ENCODE results near the gene MTA1. TPM values are rescaled to one million over a fixed set of nuclear protein-coding genes. Genes with fewer than 3 reads are reported as not detected.

The MTA1 gene
- total RNA-seq, 3 donors from 2014 or later (not counting 1 experiment from before 2014, with no cell fraction given) = 104 to 125 (median 112) TPM

DNA sequence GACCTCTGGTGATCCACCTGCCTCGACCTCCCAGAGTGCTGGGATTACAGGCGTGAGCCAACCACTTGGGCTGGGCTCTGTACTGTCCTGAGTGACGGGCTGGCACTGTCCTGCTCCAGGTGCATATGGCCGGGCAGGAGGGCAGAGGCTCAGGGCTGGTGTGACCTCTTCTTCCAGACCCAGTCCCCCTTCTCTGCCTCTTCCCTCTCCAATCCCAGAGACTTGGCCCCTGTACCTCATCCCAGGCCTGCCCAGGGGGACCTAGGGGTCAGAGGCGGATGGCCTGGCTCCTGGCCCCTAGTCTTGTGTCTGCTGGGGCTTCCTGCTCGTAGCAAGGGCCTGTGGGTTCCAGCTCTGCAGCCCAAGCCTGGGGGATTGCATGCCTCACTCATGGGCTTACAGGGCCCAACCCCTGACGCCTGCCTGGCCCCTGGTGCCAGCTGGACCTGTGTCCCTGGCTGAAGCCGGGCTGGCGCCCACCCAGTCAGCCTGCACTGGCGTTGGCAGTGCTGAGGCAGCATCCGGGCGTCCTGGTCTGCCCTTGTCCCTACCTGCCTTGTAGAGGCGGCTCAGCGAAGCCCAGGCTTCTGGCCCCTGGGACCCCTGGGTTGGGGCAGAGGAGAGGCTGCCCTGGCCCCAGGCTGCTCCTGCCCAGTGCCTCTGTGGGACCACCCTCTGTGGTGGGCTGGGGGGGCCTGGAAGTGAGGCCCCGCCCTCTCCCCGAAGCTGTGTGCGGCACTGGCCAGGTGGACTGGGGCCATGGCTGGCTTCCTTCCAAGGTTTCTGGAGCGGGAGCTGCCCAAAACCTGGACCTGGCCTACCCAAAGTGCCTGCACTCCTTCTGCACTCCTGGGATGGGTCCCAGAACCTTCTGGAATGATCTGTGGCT, 75.7 kb downstream of the MTA1 start:
- no peaks in the 10 kb centered on the region for H3K27me3 ChIP-seq (ENCODE audit: control insufficient read depth, insufficient read depth, low read length)
- H3K4me3 ChIP-seq (ENCODE audit: low read length) = no peak overlapping the region
- Mint-ChIP-seq H3K27ac (peak overlapping the region in 1 of 2 donors; percentile 41), H3K27me3 (ENCODE audit: low read depth in 2 of 2) (no peaks in the 10 kb centered on the region), H3K36me3 (no peaks in the 10 kb centered on the region), H3K9me3 (no peaks in the 10 kb centered on the region), H3K4me3 (no peak overlapping the region), H3K4me1 (peaks cover 6 to 12% of the 10 kb centered on the region in 2 donors)
- ATAC-seq (no peak), DNase-seq (no peak)
- H3K9me3 ChIP-seq (ENCODE audit: control insufficient read depth, insufficient read depth, low read length) = no peaks in the 10 kb centered on the region
- peaks cover 10% of the 10 kb centered on the region for H3K4me1 ChIP-seq (ENCODE audit: control insufficient read depth, insufficient read depth, low read length)
- TF ChIP-seq, protein P1, sequence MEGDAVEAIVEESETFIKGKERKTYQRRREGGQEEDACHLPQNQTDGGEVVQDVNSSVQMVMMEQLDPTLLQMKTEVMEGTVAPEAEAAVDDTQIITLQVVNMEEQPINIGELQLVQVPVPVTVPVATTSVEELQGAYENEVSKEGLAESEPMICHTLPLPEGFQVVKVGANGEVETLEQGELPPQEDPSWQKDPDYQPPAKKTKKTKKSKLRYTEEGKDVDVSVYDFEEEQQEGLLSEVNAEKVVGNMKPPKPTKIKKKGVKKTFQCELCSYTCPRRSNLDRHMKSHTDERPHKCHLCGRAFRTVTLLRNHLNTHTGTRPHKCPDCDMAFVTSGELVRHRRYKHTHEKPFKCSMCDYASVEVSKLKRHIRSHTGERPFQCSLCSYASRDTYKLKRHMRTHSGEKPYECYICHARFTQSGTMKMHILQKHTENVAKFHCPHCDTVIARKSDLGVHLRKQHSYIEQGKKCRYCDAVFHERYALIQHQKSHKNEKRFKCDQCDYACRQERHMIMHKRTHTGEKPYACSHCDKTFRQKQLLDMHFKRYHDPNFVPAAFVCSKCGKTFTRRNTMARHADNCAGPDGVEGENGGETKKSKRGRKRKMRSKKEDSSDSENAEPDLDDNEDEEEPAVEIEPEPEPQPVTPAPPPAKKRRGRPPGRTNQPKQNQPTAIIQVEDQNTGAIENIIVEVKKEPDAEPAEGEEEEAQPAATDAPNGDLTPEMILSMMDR (IDR thresholded peaks at IDR 0.05) = no peak
- peaks cover 3% of the 10 kb centered on the region for H3K36me3 ChIP-seq (ENCODE audit: control insufficient read depth, insufficient read depth, low read length)
- intact Hi-C loops (cut with micrococcal nuclease) = no loop called here
- H3K27ac ChIP-seq (ENCODE audit: low read length) = no peak overlapping the region
- WGBS (ENCODE audit: insufficient coverage) = 96% methylated on average over 18 of the region's 18 CpGs

DNA sequence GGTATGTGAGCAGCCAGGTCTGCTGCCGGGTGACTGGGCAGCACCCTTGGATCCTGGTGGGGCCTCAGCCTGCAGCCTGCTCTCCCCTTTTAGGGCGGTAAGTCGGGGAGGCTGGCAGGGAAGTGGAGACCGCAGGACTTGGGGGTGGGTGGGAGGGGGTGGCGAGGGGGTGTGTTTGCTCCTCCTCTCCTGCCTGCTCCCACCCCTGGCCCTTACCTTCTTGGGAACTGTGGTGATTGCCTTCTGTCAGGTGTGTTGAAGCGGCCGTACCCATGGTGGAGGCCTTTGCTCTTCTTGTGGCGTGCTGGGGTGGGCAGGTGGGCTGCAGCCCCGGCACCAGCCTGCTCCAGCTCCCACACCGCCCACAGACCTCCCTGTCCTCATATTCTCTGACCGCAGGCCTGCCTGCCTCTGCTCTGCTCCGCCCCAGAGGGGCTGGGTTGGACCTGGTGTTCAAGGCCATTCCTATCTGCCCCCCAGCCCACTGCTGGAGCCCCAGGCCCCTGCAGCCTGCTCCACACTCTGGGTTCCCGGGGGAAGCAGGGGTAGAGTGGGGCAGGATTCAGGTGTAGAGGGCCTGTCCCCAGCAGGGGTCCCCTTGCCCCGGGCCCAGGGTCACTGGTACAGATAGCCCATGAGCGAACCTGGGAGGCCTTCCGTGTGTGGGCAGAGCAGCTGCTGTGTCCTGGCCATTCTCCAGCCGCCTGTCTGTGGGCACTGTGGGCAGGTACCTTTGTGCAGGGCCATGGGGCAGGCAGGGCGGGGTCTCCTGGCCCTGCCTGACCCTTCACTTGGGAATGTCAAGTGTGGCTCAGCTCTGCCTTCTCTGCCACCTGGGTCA, 76.6 kb downstream of the MTA1 start:
- no peak overlapping the region for H3K4me3 ChIP-seq (ENCODE audit: low read length)
- DNase-seq (no peak), ATAC-seq (no peak)
- no peaks in the 10 kb centered on the region for H3K9me3 ChIP-seq (ENCODE audit: control insufficient read depth, insufficient read depth, low read length)
- H3K4me1 ChIP-seq (ENCODE audit: control insufficient read depth, insufficient read depth, low read length) = peaks cover 10% of the 10 kb centered on the region
- Mint-ChIP-seq H3K4me3 (no peak overlapping the region), H3K36me3 (no peaks in the 10 kb centered on the region), H3K27ac (peak overlapping the region in 1 of 2 donors; percentile 45), H3K27me3 (ENCODE audit: low read depth in 2 of 2) (no peaks in the 10 kb centered on the region), H3K9me3 (no peaks in the 10 kb centered on the region), H3K4me1 (peaks cover 6 to 9% of the 10 kb centered on the region in 2 donors)
- TF ChIP-seq, protein P1 (IDR thresholded peaks at IDR 0.05) = no peak
- H3K27ac ChIP-seq (ENCODE audit: low read length) = no peak overlapping the region
- intact Hi-C loops (cut with micrococcal nuclease) = no loop called here
- H3K36me3 ChIP-seq (ENCODE audit: control insufficient read depth, insufficient read depth, low read length) = peaks cover 3% of the 10 kb centered on the region
- H3K27me3 ChIP-seq (ENCODE audit: control insufficient read depth, insufficient read depth, low read length) = no peaks in the 10 kb centered on the region
- 95% methylated on average over 16 of the region's 18 CpGs for WGBS (ENCODE audit: insufficient coverage)

DNA sequence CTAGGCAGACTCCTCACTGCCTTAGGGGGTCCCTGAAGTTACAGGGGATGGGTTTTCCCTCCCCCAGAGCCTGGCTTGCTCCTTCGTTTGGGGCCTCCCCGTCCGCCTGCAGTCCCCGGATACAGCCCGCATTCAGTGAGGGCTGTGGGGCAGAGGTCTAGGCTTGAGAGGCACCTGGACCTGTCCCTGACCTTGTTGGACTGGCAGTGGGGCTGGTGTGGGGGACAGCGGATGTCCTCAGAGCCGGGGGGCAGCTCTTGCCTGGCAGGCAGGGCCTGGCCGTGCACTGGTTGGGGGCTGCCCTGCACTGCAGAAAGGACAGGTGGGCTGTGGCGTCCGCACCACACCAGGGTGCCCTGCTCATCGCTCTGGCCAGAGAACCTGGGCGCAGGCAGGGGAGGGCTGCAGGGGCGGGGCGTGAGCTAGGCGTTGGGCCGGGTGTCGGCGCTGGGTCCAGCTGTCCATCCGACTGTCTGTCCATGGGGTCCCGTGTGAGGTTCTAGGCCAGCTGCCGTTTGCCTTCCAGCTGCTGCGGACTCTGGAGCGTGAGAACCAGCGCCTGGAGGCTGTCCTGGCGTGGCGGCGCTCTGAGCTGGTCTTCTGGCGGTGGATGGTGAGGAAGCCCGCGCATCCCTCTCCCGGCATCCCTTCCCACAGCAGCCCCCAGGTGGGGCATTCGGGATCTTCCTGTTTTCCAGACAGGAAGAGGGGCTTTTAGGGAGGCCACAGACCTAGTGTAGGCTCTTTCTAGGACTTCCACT, 77.4 kb downstream of the MTA1 start:
- WGBS (ENCODE audit: insufficient coverage) = 97% methylated on average over 32 of the region's 32 CpGs
- no peaks in the 10 kb centered on the region for H3K27me3 Mint-ChIP-seq (ENCODE audit: low read depth in 2 of 2)
- no peaks in the 10 kb centered on the region for H3K9me3 Mint-ChIP-seq
- H3K4me1 ChIP-seq (ENCODE audit: control insufficient read depth, insufficient read depth, low read length) = peaks cover 3% of the 10 kb centered on the region
- TF ChIP-seq, protein P1 (IDR thresholded peaks at IDR 0.05) = no peak
- intact Hi-C loops (cut with micrococcal nuclease) = no loop called here
- no peak overlapping the region for H3K27ac ChIP-seq (ENCODE audit: low read length)
- H3K36me3 ChIP-seq (ENCODE audit: control insufficient read depth, insufficient read depth, low read length) = peaks cover 3% of the 10 kb centered on the region
- no peak overlapping the region for H3K4me3 ChIP-seq (ENCODE audit: low read length)
- DNase-seq (peak in 1 of 2 donors; percentile 19), ATAC-seq (no peak)
- H3K36me3 Mint-ChIP-seq = no peaks in the 10 kb centered on the region
- no peaks in the 10 kb centered on the region for H3K27me3 ChIP-seq (ENCODE audit: control insufficient read depth, insufficient read depth, low read length)
- H3K27ac Mint-ChIP-seq = peak overlapping the region; percentile 29 to 45
- peaks cover under 1 to 2% of the 10 kb centered on the region in 2 donors for H3K4me1 Mint-ChIP-seq
- no peak overlapping the region for H3K4me3 Mint-ChIP-seq
- H3K9me3 ChIP-seq (ENCODE audit: control insufficient read depth, insufficient read depth, low read length) = no peaks in the 10 kb centered on the region

Data from natural killer cell (primary cell).